SK-N-SH (cell line): ENCODE data around the gene RARRES1. TPM values are rescaled to one million over a fixed set of nuclear protein-coding genes. Genes with fewer than 3 reads are reported as not detected.

Source experiments
- CTCF ChIA-PET: fragments of 300-600, 350-600 bp; formaldehyde crosslinking; extraction: SDS; loops from one replicate; lab custom pipeline; 2021; lab: Yijun Ruan, JAX
- POLR2A ChIA-PET: fragments of 350-600 bp; sonication (Branson Sonifier 250); formaldehyde crosslinking; extraction: SDS; loops from one replicate; lab custom pipeline; 2020; ENCODE audit warnings: antibody characterized with exemption, inconsistent platforms; lab: Yijun Ruan, JAX
- DNase-seq: peaks from one replicate; pipeline ENCODE4 v3.0.0; 2012
- H2AFZ ChIP-seq: fragments of 200-600 bp; sonication (generic); 2 replicates; pipeline ENCODE4 v1.8.1; 2016; ENCODE audit warnings: antibody characterized with exemption, mild to moderate bottlenecking, low read depth
- H3F3A ChIP-seq: fragments of 200-600 bp; sonication (generic); replicated peaks from 2 replicates; pipeline ENCODE3; 2016; ENCODE audit warnings: antibody characterized with exemption, mild to moderate bottlenecking; ENCODE audit not compliant: insufficient read depth
- H3K27ac ChIP-seq, 2 experiments: fragments of 200-500 bp in 1 of 2; fragments of 200-600 bp in 1 of 2; sonication (Bioruptor generic) in 1 of 2; sonication (generic), shearing (Covaris generic) in 1 of 2; 2 replicates each; pipeline versions ENCODE4 v1.5.1 to v1.6.1; 2014 to 2016; ENCODE audit warnings: low read depth in 2 of 2, inconsistent platforms in 1 of 2, low read length in 1 of 2, mild to moderate bottlenecking in 1 of 2, mixed read lengths in 1 of 2
- H3K27me3 ChIP-seq: fragments of 200-600 bp; sonication (generic), shearing (Covaris generic); 2 replicates; pipeline ENCODE4 v1.6.1; 2016; ENCODE audit warnings: mixed run types; ENCODE audit not compliant: insufficient read depth
- H3K36me3 ChIP-seq, 2 experiments: fragments of 200-500 bp in 1 of 2; fragments of 200-600 bp in 1 of 2; sonication (Bioruptor generic) in 1 of 2; sonication (generic) in 1 of 2; replicated peaks in 1 of 2; 2 replicates each; pipeline versions ENCODE3 to v1.5.1; 2014 to 2016; ENCODE audit warnings: low read length in 1 of 2, mild to moderate bottlenecking in 1 of 2; ENCODE audit not compliant: insufficient read depth in 2 of 2, control insufficient read depth in 1 of 2
- H3K4me1 ChIP-seq, 2 experiments: fragments of 200-500 bp in 1 of 2; fragments of 200-600 bp in 1 of 2; sonication (Bioruptor generic) in 1 of 2; sonication (generic), shearing (Covaris generic) in 1 of 2; 2 replicates each; pipeline versions ENCODE4 v1.5.1 to v1.6.1; 2014 to 2016; ENCODE audit warnings: low read depth in 1 of 2, low read length in 1 of 2, mixed run types in 1 of 2; ENCODE audit not compliant: insufficient read depth in 2 of 2, control insufficient read depth in 1 of 2
- H3K4me2 ChIP-seq: fragments of 200-600 bp; sonication (generic), shearing (Covaris generic); 2 replicates; pipeline ENCODE4 v1.6.1; 2017; ENCODE audit warnings: mixed run types
- H3K4me3 ChIP-seq, 2 experiments: fragments of 200-500 bp in 1 of 2; fragments of 200-600 bp in 1 of 2; sonication (Bioruptor generic) in 1 of 2; sonication (generic), shearing (Covaris generic) in 1 of 2; 2 replicates each; pipeline versions ENCODE4 v1.5.1 to v1.8.1; 2014 to 2016; ENCODE audit warnings: low read depth in 2 of 2, inconsistent platforms in 1 of 2, low read length in 1 of 2, mild to moderate bottlenecking in 1 of 2, mixed read lengths in 1 of 2, moderate library complexity in 1 of 2
- H3K79me2 ChIP-seq: fragments of 200-600 bp; sonication (generic); 2 replicates; pipeline ENCODE4 v1.8.1; 2017; ENCODE audit warnings: mild to moderate bottlenecking; ENCODE audit not compliant: insufficient read depth
- H3K9ac ChIP-seq: fragments of 200-600 bp; sonication (generic); 2 replicates; pipeline ENCODE4 v1.6.1; 2017; ENCODE audit warnings: mixed run types
- H3K9me2 ChIP-seq: fragments of 200-600 bp; sonication (generic); 2 replicates; pipeline ENCODE4 v1.6.1; 2017; ENCODE audit warnings: mixed run types
- H3K9me3 ChIP-seq: fragments of 200-600 bp; sonication (generic); 2 replicates; pipeline ENCODE4 v1.6.1; 2017; ENCODE audit warnings: mixed run types, mild to moderate bottlenecking, moderate library complexity
- H4K20me1 ChIP-seq: fragments of 200-600 bp; sonication (generic); 2 replicates; pipeline ENCODE4 v1.6.1; 2017; ENCODE audit warnings: mild to moderate bottlenecking, mixed run types; ENCODE audit not compliant: insufficient read depth
- CHD2 ChIP-seq: fragments of 150-350 bp; IDR thresholded peaks from 2 replicates; pipeline ENCODE4 v1.6.1; 2018; ENCODE audit warnings: low read length; ENCODE audit not compliant: partially characterized antibody
- EP300 ChIP-seq, 2 experiments: IDR thresholded peaks; 2 replicates each; pipeline versions ENCODE4 v1.4.0 to v1.6.1; 2012; ENCODE audit warnings: borderline replicate concordance in 1 of 2, low read depth in 1 of 2, low read length in 1 of 2
- EZH2phosphoT487 ChIP-seq: fragments of 200-600 bp; sonication (generic); IDR thresholded peaks from 2 replicates; pipeline ENCODE4 v1.6.1; 2017; ENCODE audit warnings: low read depth, mixed run types, mild to moderate bottlenecking, antibody characterized with exemption, moderate library complexity, borderline replicate concordance
- FOSL2 ChIP-seq: IDR thresholded peaks from 2 replicates; pipeline ENCODE4 v1.4.0; 2012; ENCODE audit warnings: low read depth, mild to moderate bottlenecking, moderate library complexity, borderline replicate concordance
- FOXM1 ChIP-seq: IDR thresholded peaks from 2 replicates; pipeline ENCODE4 v1.4.0; 2012; ENCODE audit warnings: low read depth, mild to moderate bottlenecking
- GABPA ChIP-seq: IDR thresholded peaks from 2 replicates; pipeline ENCODE4 v1.4.0; 2012; ENCODE audit warnings: low read depth, mild to moderate bottlenecking
- GATA2 ChIP-seq: sonication (generic); formaldehyde crosslinking; IDR thresholded peaks from 2 replicates; pipeline ENCODE4 v1.5.0; 2020; ENCODE audit warnings: mild to moderate bottlenecking, missing genetic modification reagents
- JUND ChIP-seq: IDR thresholded peaks from 2 replicates; pipeline ENCODE4 v1.4.0; 2012
- MAX ChIP-seq: IDR thresholded peaks from 2 replicates; pipeline ENCODE4 v1.4.0; 2012; ENCODE audit warnings: low read depth
- MXI1 ChIP-seq: IDR thresholded peaks from 2 replicates; pipeline ENCODE4 v1.6.1; 2012; ENCODE audit warnings: mild to moderate bottlenecking, low read depth, low read length, improper control_type of control experiment
- NFIC ChIP-seq: IDR thresholded peaks from 2 replicates; pipeline ENCODE4 v1.4.0; 2012; ENCODE audit warnings: borderline replicate concordance
- NRF1 ChIP-seq: IDR thresholded peaks from 2 replicates; pipeline ENCODE4 v1.6.1; 2012; ENCODE audit warnings: low read depth, mild to moderate bottlenecking, low read length
- PBX3 ChIP-seq: IDR thresholded peaks from 2 replicates; pipeline ENCODE4; 2012
- POLR2AphosphoS5 ChIP-seq: IDR thresholded peaks from 2 replicates; pipeline ENCODE4 v1.6.1; 2012; ENCODE audit warnings: low read depth, low read length
- RAD21 ChIP-seq: IDR thresholded peaks from 2 replicates; pipeline ENCODE4 v1.6.1; 2012; ENCODE audit warnings: mild to moderate bottlenecking, low read length
- RCOR1 ChIP-seq: fragments of 150-350 bp; IDR thresholded peaks from 2 replicates; pipeline ENCODE4 v1.6.1; 2017; ENCODE audit warnings: antibody characterized with exemption, low read length
- REST ChIP-seq: IDR thresholded peaks from 2 replicates; pipeline ENCODE4 v1.6.1; 2012; ENCODE audit warnings: mild to moderate bottlenecking, low read depth, low read length, moderate library complexity
- RFX5 ChIP-seq: IDR thresholded peaks from 2 replicates; pipeline ENCODE4 v1.6.1; 2012; ENCODE audit warnings: mild to moderate bottlenecking, improper control_type of control experiment, low read length
- RXRA ChIP-seq: IDR thresholded peaks from 2 replicates; pipeline ENCODE4 v1.4.0; 2012; ENCODE audit warnings: low read depth, mild to moderate bottlenecking, borderline replicate concordance
- SIN3A ChIP-seq: IDR thresholded peaks from 2 replicates; pipeline ENCODE4 v1.6.1; 2012; ENCODE audit warnings: low read depth, mild to moderate bottlenecking, low read length, moderate library complexity, borderline replicate concordance
- SMC3 ChIP-seq: IDR thresholded peaks from 2 replicates; pipeline ENCODE4 v1.6.1; 2012; ENCODE audit warnings: low read depth, low read length, improper control_type of control experiment
- TAF1 ChIP-seq: IDR thresholded peaks from 2 replicates; pipeline ENCODE4 v1.6.1; 2012; ENCODE audit warnings: low read depth, mild to moderate bottlenecking, low read length, moderate library complexity, borderline replicate concordance
- TEAD4 ChIP-seq: IDR thresholded peaks from 2 replicates; pipeline ENCODE4 v1.4.0; 2012; ENCODE audit warnings: mild to moderate bottlenecking, borderline replicate concordance; ENCODE audit not compliant: insufficient read depth
- USF2 ChIP-seq: fragments of 150-350 bp; IDR thresholded peaks from 2 replicates; pipeline ENCODE4 v1.6.1; 2017; ENCODE audit warnings: antibody characterized with exemption, low read length, low read depth, borderline replicate concordance
- YY1 ChIP-seq: IDR thresholded peaks from 2 replicates; pipeline ENCODE4 v1.4.0; 2012; ENCODE audit warnings: low read depth, mild to moderate bottlenecking
- ZBTB33 ChIP-seq: IDR thresholded peaks from 2 replicates; pipeline ENCODE4 v1.4.0; 2012; ENCODE audit warnings: low read depth, borderline replicate concordance
- WGBS: methylation state at CpG from one replicate; pipeline ENCODE4 v1.1.6; 2017; ENCODE audit warnings: low lambda C conversion rate; 5-methylcytosine and 5-hydroxymethylcytosine counted together
- polyA plus RNA-seq, 3 experiments: library from polyadenylated mRNA; depleted of rRNA; stranded (reverse); fragments of >200 nt; gene quantifications; 2 replicates each; pipeline ENCODE4 v1.2.3, GENCODE V29; 2012

The RARRES1 gene
- polyA plus RNA-seq, 1 of the 3 experiments (the other 2 are of a cell fraction), result 0.15 TPM

GRCh38 chr3:158711886-158712285 lies 20.4 kb downstream of the RARRES1 start:
- Histone ChIP-seq H2AFZ (no peak overlapping the region), H3K9me3 (no peaks in the 10 kb centered on the region), H3K36me3 (peaks cover 6 to 12% of the 10 kb centered on the region in 2 experiments), H3K27me3 (no peaks in the 10 kb centered on the region), H3K4me1 (peaks cover 3 to 20% of the 10 kb centered on the region in 2 experiments), H3F3A (peaks cover 15% of the 10 kb centered on the region), H3K27ac (peak overlapping the region; percentile 31 to 42; a peak in 3 of 4 replicates), H3K9ac (no peak overlapping the region), H3K9me2 (no peaks in the 10 kb centered on the region), H3K79me2 (no peaks in the 10 kb centered on the region), H3K4me3 (no peak overlapping the region), H4K20me1 (no peaks in the 10 kb centered on the region), H3K4me2 (peak overlapping the region; percentile 38; the same call in 1 of the 2 replicates)
- WGBS, result 25% methylated on average over 1 of the region's 1 CpG
- CTCF ChIA-PET, result interaction anchor here (1.2 kb wide), 1 partner anchor 16 kb away, joined by 3 read pairs; no protein-coding TSS in a partner anchor
- POLR2A ChIA-PET, result no interaction called here
- DNase-seq, result no peak
- TF ChIP-seq GATA2 (CRISPR knock-in tag), result no peak
- no peak for TF ChIP-seq TAF1
- no peak for TF ChIP-seq SMC3
- no peak for TF ChIP-seq NRF1
- TF ChIP-seq MAX, result peak; percentile 24; the same call in 1 of the 2 replicates
- TF ChIP-seq RAD21, result no peak
- no peak for TF ChIP-seq CHD2
- no peak for TF ChIP-seq RCOR1
- TF ChIP-seq MXI1, result no peak
- TF ChIP-seq TEAD4, result peak; percentile 62; the same call in 1 of the 2 replicates
- peak; percentile 20; the same call in 1 of the 2 replicates for TF ChIP-seq NFIC
- peak in 1 of 2 experiments; percentile 34; a peak in 2 of 4 replicates for TF ChIP-seq EP300 (IDR thresholded peaks at IDR 0.05; ENCODE audit: borderline replicate concordance in 1 of 2, low read depth in 1 of 2, low read length in 1 of 2)
- TF ChIP-seq POLR2AphosphoS5, result no peak
- peak; percentile 35; the same call in 1 of the 2 replicates for TF ChIP-seq PBX3
- no peak for TF ChIP-seq RFX5
- TF ChIP-seq REST, result no peak
- TF ChIP-seq EZH2phosphoT487, result no peak
- TF ChIP-seq RXRA, result 0 out of 2 replicates have a peak, but pooled peaks have one; percentile 17
- no peak for TF ChIP-seq ZBTB33
- peak; percentile 77 for TF ChIP-seq FOSL2
- TF ChIP-seq SIN3A, result no peak
- no peak for TF ChIP-seq YY1
- no peak for TF ChIP-seq GABPA
- no peak for TF ChIP-seq FOXM1
- no peak for TF ChIP-seq USF2
- TF ChIP-seq JUND, result peak; percentile 67
